ENCODE measurements around the gene ODAD4.

ODAD4 gene

GRCh38 chr17:41912925-41913324 lies 17.5 kb upstream of the ODAD4 start:
- Histone ChIP-seq H3K4me1 (ENCODE audit: insufficient read depth, poor library complexity, severe bottlenecking) (peaks cover 23% of the 10 kb centered on the region), H3K4me3 (ENCODE audit: severe bottlenecking) (no peak overlapping the region), H3K27me3 (ENCODE audit: insufficient read depth, poor library complexity, severe bottlenecking) (no peaks in the 10 kb centered on the region), H3K36me3 (ENCODE audit: low read depth) (peaks cover 84% of the 10 kb centered on the region), H3K27ac (ENCODE audit: poor library complexity, severe bottlenecking) (no peak overlapping the region), H3K9me3 (ENCODE audit: severe bottlenecking) (no peaks in the 10 kb centered on the region)
- no peak for ATAC-seq (ENCODE audit: low read depth)
- no peak for TF ChIP-seq CTCF (IDR thresholded peaks at IDR 0.05; ENCODE audit: poor library complexity, severe bottlenecking)
- no peak for DNase-seq (ENCODE audit: low spot score)

- Histone ChIP-seq H3K27me3 (ENCODE audit: insufficient read depth, poor library complexity, severe bottlenecking) (no peaks in the 10 kb centered on the region), H3K27ac (ENCODE audit: poor library complexity, severe bottlenecking) (no peak overlapping the region), H3K36me3 (ENCODE audit: low read depth) (peaks cover 76% of the 10 kb centered on the region), H3K4me1 (ENCODE audit: insufficient read depth, poor library complexity, severe bottlenecking) (peaks cover 23% of the 10 kb centered on the region), H3K4me3 (ENCODE audit: severe bottlenecking) (no peak overlapping the region), H3K9me3 (ENCODE audit: severe bottlenecking) (no peaks in the 10 kb centered on the region)
- no peak for TF ChIP-seq CTCF (IDR thresholded peaks at IDR 0.05; ENCODE audit: poor library complexity, severe bottlenecking)
- DNase-seq (ENCODE audit: low spot score) (no peak), ATAC-seq (ENCODE audit: low read depth) (no peak)
Observed at GRCh38 chr17:41913798-41914197, 16.6 kb upstream of the ODAD4 start.

GRCh38 chr17:41914358-41914766 lies 16.1 kb upstream of the ODAD4 start:
- Histone ChIP-seq H3K27ac (ENCODE audit: poor library complexity, severe bottlenecking) (no peak overlapping the region), H3K36me3 (ENCODE audit: low read depth) (peaks cover 70% of the 10 kb centered on the region), H3K27me3 (ENCODE audit: insufficient read depth, poor library complexity, severe bottlenecking) (no peaks in the 10 kb centered on the region), H3K4me3 (ENCODE audit: severe bottlenecking) (no peak overlapping the region), H3K9me3 (ENCODE audit: severe bottlenecking) (no peaks in the 10 kb centered on the region), H3K4me1 (ENCODE audit: insufficient read depth, poor library complexity, severe bottlenecking) (peaks cover 23% of the 10 kb centered on the region)
- DNase-seq (ENCODE audit: low spot score) (no peak), ATAC-seq (ENCODE audit: low read depth) (no peak)
- no peak for TF ChIP-seq CTCF (IDR thresholded peaks at IDR 0.05; ENCODE audit: poor library complexity, severe bottlenecking)

GRCh38 chr17:41915020-41915419 lies 15.4 kb upstream of the ODAD4 start:
- Histone ChIP-seq H3K27ac (ENCODE audit: poor library complexity, severe bottlenecking) (peak overlapping the region; percentile 1), H3K36me3 (ENCODE audit: low read depth) (peaks cover 64% of the 10 kb centered on the region), H3K27me3 (ENCODE audit: insufficient read depth, poor library complexity, severe bottlenecking) (no peaks in the 10 kb centered on the region), H3K9me3 (ENCODE audit: severe bottlenecking) (no peaks in the 10 kb centered on the region), H3K4me1 (ENCODE audit: insufficient read depth, poor library complexity, severe bottlenecking) (peaks cover 29% of the 10 kb centered on the region), H3K4me3 (ENCODE audit: severe bottlenecking) (no peak overlapping the region)
- no peak for TF ChIP-seq CTCF (IDR thresholded peaks at IDR 0.05; ENCODE audit: poor library complexity, severe bottlenecking)
- DNase-seq (ENCODE audit: low spot score) = no peak
- ATAC-seq (ENCODE audit: low read depth) = no peak

- no peaks in the 10 kb centered on the region for H3K27me3 ChIP-seq (ENCODE audit: insufficient read depth, poor library complexity, severe bottlenecking)
- no peaks in the 10 kb centered on the region for H3K9me3 ChIP-seq (ENCODE audit: severe bottlenecking)
- DNase-seq (ENCODE audit: low spot score) (no peak), ATAC-seq (ENCODE audit: low read depth) (no peak)
- peak overlapping the region; percentile 1 for H3K27ac ChIP-seq (ENCODE audit: poor library complexity, severe bottlenecking)
- H3K4me1 ChIP-seq (ENCODE audit: insufficient read depth, poor library complexity, severe bottlenecking) = peaks cover 29% of the 10 kb centered on the region
- H3K36me3 ChIP-seq (ENCODE audit: low read depth) = peaks cover 58% of the 10 kb centered on the region
- TF ChIP-seq CTCF (IDR thresholded peaks at IDR 0.05; ENCODE audit: poor library complexity, severe bottlenecking) = no peak
- H3K4me3 ChIP-seq (ENCODE audit: severe bottlenecking) = no peak overlapping the region
Observed at GRCh38 chr17:41915566-41915965, 14.9 kb upstream of the ODAD4 start.
